Keratinocyte (primary cell): ENCODE data around the gene KRT9. TPM values are rescaled to one million over a fixed set of nuclear protein-coding genes. Genes with fewer than 3 reads are reported as not detected.
A peak's percentile ranks its signal among the peaks of the same experiment; 100 is the strongest.
"Not testable (repeated sequence)": the region's sequence is repeated elsewhere in the genome, so short reads cannot be mapped to it uniquely, and the experiment has no call there.

Experiments used
- DNase-seq: peaks from one replicate; pipeline ENCODE4 v3.0.0-alpha.2; 2011; ENCODE audit warnings: low read depth, missing footprints, low spot score
- FAIRE-seq: peaks from 2 replicates; lab custom pipeline; 2011; peaks lifted over from hg19 to GRCh38; lab: Jason Lieb, UNC
- H2AFZ ChIP-seq: 2 replicates; pipeline ENCODE4 v1.6.0; 2012; ENCODE audit warnings: low read length, control low read depth, inconsistent platforms; ENCODE audit not compliant: control insufficient read depth
- H3K27ac ChIP-seq: 2 replicates; pipeline ENCODE4 v1.5.1; 2011; ENCODE audit warnings: low read length; ENCODE audit not compliant: control insufficient read depth, insufficient read depth
- H3K27me3 ChIP-seq: 3 replicates; pipeline ENCODE4 v1.6.0; 2011; ENCODE audit warnings: low read length; ENCODE audit not compliant: control insufficient read depth, insufficient read depth; ENCODE audit errors: extremely low read depth
- H3K36me3 ChIP-seq, 2 experiments: 2 replicates in 1 of 2; 3 replicates in 1 of 2; pipeline ENCODE4 v1.5.1; 2011; ENCODE audit warnings: low read length in 2 of 2, mild to moderate bottlenecking in 1 of 2; ENCODE audit not compliant: control insufficient read depth in 2 of 2, insufficient read depth in 2 of 2; ENCODE audit errors: extremely low read depth in 1 of 2
- H3K4me1 ChIP-seq: 3 replicates; pipeline ENCODE4 v1.5.1; 2011; ENCODE audit warnings: low read length; ENCODE audit not compliant: control insufficient read depth, insufficient read depth; ENCODE audit errors: extremely low read depth
- H3K4me2 ChIP-seq: 3 replicates; pipeline ENCODE4 v1.6.0; 2011; ENCODE audit warnings: low read depth, low read length; ENCODE audit not compliant: control insufficient read depth, insufficient read depth; ENCODE audit errors: extremely low read depth
- H3K4me3 ChIP-seq, 3 experiments: fragments of 200-600 bp in 1 of 3; sonication (generic) in 1 of 3; 2 replicates in 2 of 3; 3 replicates in 1 of 3; pipeline ENCODE4 v1.5.1; 2011 to 2016; ENCODE audit warnings: low read length in 3 of 3, mild to moderate bottlenecking in 3 of 3, control low read depth in 2 of 3, inconsistent platforms in 1 of 3, low read depth in 1 of 3, mixed read lengths in 1 of 3, mixed run types in 1 of 3, moderate library complexity in 1 of 3; ENCODE audit not compliant: control insufficient read depth in 2 of 3, insufficient read depth in 2 of 3; ENCODE audit errors: extremely low read depth in 1 of 3
- H3K79me2 ChIP-seq: 2 replicates; pipeline ENCODE4 v1.6.0; 2012; ENCODE audit warnings: low read length; ENCODE audit not compliant: control insufficient read depth, insufficient read depth
- H3K9ac ChIP-seq: 3 replicates; pipeline ENCODE4 v1.6.0; 2011; ENCODE audit warnings: low read length; ENCODE audit not compliant: control insufficient read depth, insufficient read depth; ENCODE audit errors: extremely low read depth
- H3K9me1 ChIP-seq: 3 replicates; pipeline ENCODE4 v1.6.0; 2011; ENCODE audit warnings: low read length; ENCODE audit not compliant: control insufficient read depth, insufficient read depth; ENCODE audit errors: extremely low read depth
- H3K9me3 ChIP-seq: 2 replicates; pipeline ENCODE4 v1.5.1; 2012; ENCODE audit warnings: low read depth, low read length; ENCODE audit not compliant: control insufficient read depth
- H4K20me1 ChIP-seq: 3 replicates; pipeline ENCODE4 v1.6.0; 2011; ENCODE audit warnings: low read length; ENCODE audit not compliant: control insufficient read depth, insufficient read depth; ENCODE audit errors: extremely low read depth
- EZH2 ChIP-seq: IDR thresholded peaks from one replicate; pipeline ENCODE4 v1.6.1; 2012; ENCODE audit warnings: inconsistent platforms, mild to moderate bottlenecking, low read length, moderate library complexity
- dilution Hi-C: fragments of 300-500 bp; cut with MboI; formaldehyde crosslinking; loops from one replicate; pipeline ENCODE4 v1.7.0; 2020; ENCODE audit warnings: low sequenced_read_pairs; ENCODE audit not compliant: extremely low pct_ligation_motif_present
- polyA plus RNA-seq, 5 experiments: library from polyadenylated mRNA; depleted of rRNA in 3 of 5; stranded (reverse) in 3 of 5; stranded (forward) in 1 of 5; unstranded in 1 of 5; fragments of >200 nt; gene quantifications; 1 replicate in 1 of 5; 2 replicates in 3 of 5; 3 replicates in 1 of 5; pipeline versions ENCODE4 v1.2.1 to v1.2.3, GENCODE V29; 2011 to 2012; ENCODE audit warnings: missing spikeins in 2 of 5, low read depth in 1 of 5, low replicate concordance in 1 of 5
- TF ChIP-seq, protein P1 (sequence below), 3 experiments: IDR thresholded peaks in 1 of 3; conservative IDR thresholded peaks in 1 of 3; optimal IDR thresholded peaks in 1 of 3; 2 replicates in 2 of 3; 3 replicates in 1 of 3; pipeline versions ENCODE3 to v1.5.1; 2011; ENCODE audit warnings: low read length in 3 of 3, mild to moderate bottlenecking in 3 of 3, moderate library complexity in 2 of 3, control low read depth in 1 of 3, inconsistent platforms in 1 of 3; ENCODE audit not compliant: insufficient read depth in 2 of 3; ENCODE audit errors: extremely low read depth in 1 of 3

KRT9 gene
- polyA plus RNA-seq, 1 donor (not counting 4 experiments of a cell fraction or from before 2014, with no cell fraction given) = 1.6 TPM

DNA sequence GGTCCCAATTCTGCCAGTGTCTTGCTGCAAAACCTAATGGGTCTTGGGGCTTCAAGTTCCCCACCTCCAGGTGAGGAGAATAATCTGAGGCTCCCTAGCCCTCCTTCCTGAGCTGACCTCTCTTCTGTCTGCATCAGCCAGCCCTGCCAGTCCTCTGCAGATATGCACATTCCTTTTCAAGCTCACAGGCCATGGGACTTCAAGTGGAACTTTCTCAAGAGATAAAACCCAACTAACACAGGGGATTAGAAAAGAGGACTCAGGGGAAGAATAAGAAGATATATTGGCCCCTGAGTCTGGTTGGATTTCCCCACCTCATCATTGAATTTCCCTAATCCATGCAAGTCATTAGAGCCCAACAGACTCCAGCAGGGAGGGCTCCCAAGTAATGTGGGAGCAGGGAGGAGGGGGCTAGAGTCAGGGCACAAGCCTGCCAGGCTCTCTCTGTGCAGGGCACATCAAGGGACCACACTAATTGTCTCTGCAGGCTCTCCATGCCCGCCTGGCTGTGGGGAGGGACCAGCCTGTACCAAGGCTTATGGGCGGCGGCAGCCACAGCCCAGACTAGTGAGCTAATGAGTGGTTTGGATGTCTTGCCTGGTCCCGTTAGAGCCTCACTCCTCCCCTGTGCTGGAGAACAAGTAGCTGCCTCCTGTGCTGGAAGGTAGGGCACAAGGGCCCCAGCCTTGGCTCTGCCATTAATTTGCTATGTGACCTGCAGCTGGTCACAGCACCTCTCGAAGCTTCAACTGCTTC lies 13.6 kb upstream of the KRT9 start:
- Histone ChIP-seq H3K9me1 (no peaks in the 10 kb centered on the region), H3K27me3 (no peaks in the 10 kb centered on the region), H3K4me1 (peaks cover 49% of the 10 kb centered on the region), H3K9me3 (no peaks in the 10 kb centered on the region), H4K20me1 (peaks cover 31% of the 10 kb centered on the region), H3K79me2 (peaks cover 24% of the 10 kb centered on the region), H3K4me3 (peak overlapping the region; percentile 64 to 94 (median 90)), H3K4me2 (peak overlapping the region; percentile 78), H2AFZ (no peak overlapping the region), H3K9ac (peak overlapping the region; percentile 96), H3K36me3 (peaks cover 14 to 32% of the 10 kb centered on the region in 2 experiments), H3K27ac (peak overlapping the region; percentile 97)
- dilution Hi-C loops = no loop called here
- FAIRE-seq (no peak), DNase-seq (no peak)
- TF ChIP-seq EZH2 = no peak
- TF ChIP-seq, protein P1, sequence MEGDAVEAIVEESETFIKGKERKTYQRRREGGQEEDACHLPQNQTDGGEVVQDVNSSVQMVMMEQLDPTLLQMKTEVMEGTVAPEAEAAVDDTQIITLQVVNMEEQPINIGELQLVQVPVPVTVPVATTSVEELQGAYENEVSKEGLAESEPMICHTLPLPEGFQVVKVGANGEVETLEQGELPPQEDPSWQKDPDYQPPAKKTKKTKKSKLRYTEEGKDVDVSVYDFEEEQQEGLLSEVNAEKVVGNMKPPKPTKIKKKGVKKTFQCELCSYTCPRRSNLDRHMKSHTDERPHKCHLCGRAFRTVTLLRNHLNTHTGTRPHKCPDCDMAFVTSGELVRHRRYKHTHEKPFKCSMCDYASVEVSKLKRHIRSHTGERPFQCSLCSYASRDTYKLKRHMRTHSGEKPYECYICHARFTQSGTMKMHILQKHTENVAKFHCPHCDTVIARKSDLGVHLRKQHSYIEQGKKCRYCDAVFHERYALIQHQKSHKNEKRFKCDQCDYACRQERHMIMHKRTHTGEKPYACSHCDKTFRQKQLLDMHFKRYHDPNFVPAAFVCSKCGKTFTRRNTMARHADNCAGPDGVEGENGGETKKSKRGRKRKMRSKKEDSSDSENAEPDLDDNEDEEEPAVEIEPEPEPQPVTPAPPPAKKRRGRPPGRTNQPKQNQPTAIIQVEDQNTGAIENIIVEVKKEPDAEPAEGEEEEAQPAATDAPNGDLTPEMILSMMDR (optimal IDR thresholded peaks at IDR 0.05 in 1 of 3, IDR thresholded peaks at IDR 0.05 in 1 of 3, conservative IDR thresholded peaks at IDR 0.05 in 1 of 3; ENCODE audit: extremely low read depth in 1 of 3, insufficient read depth in 2 of 3, low read length in 3 of 3) = no peak

DNA sequence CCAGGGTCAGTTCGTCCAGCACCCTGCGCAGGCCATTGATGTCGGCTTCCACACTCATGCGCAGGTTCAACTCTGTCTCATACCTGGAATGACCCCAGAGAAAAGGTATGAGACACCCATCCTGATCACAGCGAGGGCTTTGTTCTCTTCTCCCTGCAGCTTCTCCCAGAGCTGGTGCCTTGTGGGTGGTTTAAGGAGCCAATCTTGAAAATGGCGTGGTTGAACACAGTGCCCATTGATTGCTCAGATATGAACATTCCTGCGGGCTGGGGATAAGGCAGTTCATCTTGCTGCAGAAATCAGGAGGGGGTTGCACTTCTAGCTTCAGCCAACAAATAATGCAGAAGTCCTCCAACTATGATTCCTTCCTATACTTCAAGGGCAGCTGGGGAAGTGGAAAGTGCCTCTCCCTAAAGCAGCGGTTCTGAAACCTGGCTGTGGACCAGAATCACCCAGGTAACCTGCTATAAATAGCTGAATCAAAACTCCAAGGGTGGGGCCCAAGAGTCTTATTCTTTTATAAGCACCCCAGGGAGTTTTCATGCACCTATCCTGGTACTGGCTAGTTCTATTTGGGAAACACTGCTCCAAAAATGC lies 12.6 kb upstream of the KRT9 start:
- dilution Hi-C loops, H3K9me1 ChIP-seq, H3K9me3 ChIP-seq, H3K27me3 ChIP-seq, H2AFZ ChIP-seq: not testable (repeated sequence)
- Histone ChIP-seq H3K36me3 (peaks cover 14 to 32% of the 10 kb centered on the region in 2 experiments), H3K79me2 (peaks cover 24% of the 10 kb centered on the region), H3K4me1 (peaks cover 55% of the 10 kb centered on the region), H4K20me1 (peaks cover 31% of the 10 kb centered on the region), H3K4me3 (peak overlapping the region; percentile 64 to 94 (median 90)), H3K27ac (peak overlapping the region; percentile 97), H3K4me2 (peak overlapping the region; percentile 78), H3K9ac (peak overlapping the region; percentile 96)
- DNase-seq (peak; percentile 65), FAIRE-seq (peak; percentile 91)
